ENCODE measurements around the gene MTPN. TPM values are rescaled to one million over a fixed set of nuclear protein-coding genes. Genes with fewer than 3 reads are reported as not detected.

Gene MTPN
- total RNA-seq (2013; cell fraction: nucleolus; rRNA removed) = 36.3 and 40.3 TPM in 2 replicates
- 108 and 112 TPM in 2 replicates for total RNA-seq (2014; rRNA removed)
- 84.1 and 84.5 TPM in 2 replicates for total RNA-seq (2014; rRNA removed; fragmentation: Illumina TruSeq; extraction: Trizol)
- 143 and 144 TPM in 2 replicates for total RNA-seq (2021)
- 39.8 TPM for polyA plus RNA-seq (2011; ENCODE audit: low read depth)
- polyA plus RNA-seq (2011; rRNA removed) = 146 and 178 TPM in 2 replicates
- 72.4 and 80.3 TPM in 2 replicates for polyA plus RNA-seq (2011; cell fraction: cytosol; rRNA removed)
- polyA plus RNA-seq (2011; cell fraction: nucleus; rRNA removed) = 42.1 and 48.1 TPM in 2 replicates
- polyA plus RNA-seq (2012) = 82.0 and 94.0 TPM in 2 replicates
- polyA plus RNA-seq (2014; fragmentation: Illumina TruSeq; extraction: Trizol) = 129 and 156 TPM in 2 replicates
- polyA plus RNA-seq (2014; fragmentation: Nextera tagmentation; extraction: Ambion mirVana) = 10 to 100 TPM; 38.7 to 48.5 TPM
- polyA plus RNA-seq (2014; rRNA removed) = 80.1 and 82.2 TPM in 2 replicates
- polyA plus RNA-seq (2016; fragmentation: Nextera tagmentation; extraction: Ambion mirVana) = 10 to 100 TPM; 63.8 to 86.4 TPM
- 109 and 126 TPM in 2 replicates for polyA minus RNA-seq (2011; rRNA and poly(A)+ RNA removed)
- 75.0 and 78.2 TPM in 2 replicates for polyA minus RNA-seq (2011; cell fraction: cytosol; rRNA and poly(A)+ RNA removed)
- 65.8 and 139 TPM in 2 replicates for polyA minus RNA-seq (2011; cell fraction: nucleus; rRNA and poly(A)+ RNA removed)
- Bru-seq, nascent RNA = percentile 96 among the genes with signal in this experiment
- percentile 97 among the genes with signal in this experiment for BruChase-seq, experiment 1, labeled RNA remaining after a 6-hour chase
- percentile 94 among the genes with signal in this experiment for BruChase-seq, experiment 2, labeled RNA remaining after a 2-hour chase
- long read RNA-seq, experiment 1, transcript MTPN-201 (4 exons, 3,738 nt) = major isoform, 38 of 40 reads
- long read RNA-seq, experiment 1, partial matches to known transcripts = 0 of 40 reads
- long read RNA-seq, experiment 1, other reads (novel, unspliced or antisense) = 2 of 40 reads
- long read RNA-seq, experiment 2, transcript MTPN-201 (4 exons, 3,738 nt) = major isoform, 107 of 148 reads
- long read RNA-seq, experiment 2, partial matches to known transcripts = 0 of 148 reads
- long read RNA-seq, experiment 2, other reads (novel, unspliced or antisense) = 41 of 148 reads

GRCh38 chr7:135977007-135977741 lies at the start of gene MTPN:
Gene MTPN, minus strand, starts transcription at chr7:135977359. Its CDS starts 259 bp downstream, at chr7:135977100.
- Histone ChIP-seq H3K27ac (ENCODE audit: control insufficient read depth, insufficient read depth) (peak within 1 kb of the TSS; percentile 96), H3K9me3 (replicated peaks; ENCODE audit: control insufficient read depth, insufficient read depth, low read length) (no peaks in the 10 kb centered on the region; the same call in 2 of the 3 replicates), H2AFZ (ENCODE audit: control insufficient read depth, low read depth, low read length) (peak within 1 kb of the TSS; percentile 89), H3K79me2 (ENCODE audit: control insufficient read depth, insufficient read depth, low read length) (peaks cover 55% of the 10 kb centered on the region), H3K36me3 (ENCODE audit: control insufficient read depth in 2 of 2, insufficient read depth in 2 of 2, low read length in 1 of 2) (no peaks in the 10 kb centered on the region; a peak in 1 of 4 replicates), H4K20me1 (ENCODE audit: control insufficient read depth, insufficient read depth) (0 out of 2 replicates have a peak, but pooled peaks cover 3% of the 10 kb centered on the region), H3K4me2 (ENCODE audit: control insufficient read depth, insufficient read depth) (peak within 1 kb of the TSS; percentile 88), H3K9ac (ENCODE audit: control insufficient read depth, insufficient read depth, low read length) (peak within 1 kb of the TSS; percentile 84), H3K27me3 (replicated peaks in 1 of 2; ENCODE audit: control insufficient read depth in 2 of 2, insufficient read depth in 2 of 2, low read length in 1 of 2) (no peaks in the 10 kb centered on the region), H3K4me1 (ENCODE audit: control insufficient read depth, insufficient read depth, low read length) (peaks cover 32% of the 10 kb centered on the region), H3K4me3 (peak within 1 kb of the TSS; percentile 97)
- in situ Hi-C loops (cut with MboI) (loop anchor here (10.0 kb wide), 1 partner anchor 312 kb away; the partner anchor contains the start of gene STMP1), intact Hi-C loops (cut with micrococcal nuclease; ENCODE audit: unreplicated experiment) (loop anchor here (10.0 kb wide), 2 partner anchors 312 to 472 kb away; partner anchors contain the start of gene STMP1)
- SMC1A ChIA-PET (ENCODE audit: uncharacterized antibody, unreplicated experiment) = interaction anchor here (0.7 to 2.4 kb wide), 3 partner anchors 9 to 28 kb away, joined by 3 to 11 read pairs (median 4); no protein-coding TSS in a partner anchor
- RAD21 ChIA-PET (ENCODE audit: unreplicated experiment) = interaction anchor here (1.0 to 3.5 kb wide), 2 partner anchors 9 to 11 kb away, joined by 3 to 20 read pairs; no protein-coding TSS in a partner anchor
- ATAC-seq (peak; percentile 73), FAIRE-seq (peak; percentile 86), DNase-seq (ENCODE audit: low read depth, low spot score) (peak; percentile 90)
- under 1% methylated on average over 43 of the region's 47 CpGs for WGBS (ENCODE audit: insufficient coverage, insufficient replicate concordance, low lambda C conversion rate, missing lambda C conversion rate)
- POLR2A ChIA-PET = interaction anchor here (1.1 to 4.3 kb wide), 4 partner anchors 10 to 36 kb away, joined by 3 to 27 read pairs (median 4); no protein-coding TSS in a partner anchor
- CTCF ChIA-PET = interaction anchor here (1.3 kb wide), 1 partner anchor 32 kb away, joined by 3 read pairs; no protein-coding TSS in a partner anchor
- no TSS peak for BruUV-seq (replicated peaks)
- TF ChIP-seq POLR2A (IDR thresholded peaks at IDR 0.05; ENCODE audit: low read depth, low read length) (peak; percentile 81), ASH2L (IDR thresholded peaks at IDR 0.05; ENCODE audit: borderline replicate concordance, low read depth) (peak; percentile 43; the same call in 1 of the 2 replicates), TCF12 (IDR thresholded peaks at IDR 0.05; ENCODE audit: low read depth, low read length) (0 out of 2 replicates have a peak, but pooled peaks have one; percentile 16), EGR1 (IDR thresholded peaks at IDR 0.05; ENCODE audit: borderline replicate concordance in 1 of 2, low read depth in 2 of 2, low read length in 2 of 2) (0 out of 3 replicates have a peak, but pooled peaks of 1 of the 2 experiments have one; percentile 50), NBN (IDR thresholded peaks at IDR 0.05) (0 out of 2 replicates have a peak, but pooled peaks have one; percentile 47), SMARCA5 (IDR thresholded peaks at IDR 0.05) (0 out of 2 replicates have a peak, but pooled peaks have one; percentile 51), EED (IDR thresholded peaks at IDR 0.05; ENCODE audit: low read depth) (peak; percentile 37; the same call in 1 of the 2 replicates), ETV6 (conservative IDR thresholded peaks at IDR 0.05 in 1 of 2, IDR thresholded peaks at IDR 0.05 in 1 of 2; ENCODE audit: borderline replicate concordance in 1 of 2, low read depth in 1 of 2) (peak in 1 of 2 experiments; percentile 99; a peak in 2 of 4 replicates), NKRF (conservative IDR thresholded peaks at IDR 0.05) (peak; percentile 82), POLR2AphosphoS5 (IDR thresholded peaks at IDR 0.05; ENCODE audit: low read length) (peak; percentile 25; the same call in 1 of the 2 replicates), NFYB (IDR thresholded peaks at IDR 0.05; ENCODE audit: insufficient read depth, low read depth, low read length) (0 out of 2 replicates have a peak, but pooled peaks have one; percentile 3), HDGF (IDR thresholded peaks at IDR 0.05) (peak; percentile 77; the same call in 1 of the 2 replicates), RELB (IDR thresholded peaks at IDR 0.05; ENCODE audit: low read depth) (0 out of 2 replicates have a peak, but pooled peaks have one; percentile 25), ZNF622 (IDR thresholded peaks at IDR 0.05) (no peak)

All from GM12878 (cell line).